A673 (cell line): ENCODE results near the gene TAX1BP3. TPM values are rescaled to one million over a fixed set of nuclear protein-coding genes. Genes with fewer than 3 reads are reported as not detected.

ENCODE experiments used
- BruUV-seq: library from RNA; stranded (reverse); fragments of 400-500 nt; replicated peaks from 2 replicates; lab custom pipeline; 2021; lab: Mats Ljungman, UMichigan
- CTCF ChIA-PET: fragments of 300-600 bp; sonication (Branson Sonifier 250); formaldehyde crosslinking; loops from one replicate; lab custom pipeline; 2022; ENCODE audit warnings: antibody characterized with exemption; lab: Charles Lee
- POLR2A ChIA-PET: fragments of 300-600 bp; sonication (Branson Sonifier 250); formaldehyde crosslinking; loops from one replicate; lab custom pipeline; 2022; ENCODE audit warnings: antibody characterized with exemption; ENCODE audit not compliant: low non-redundant PET; lab: Charles Lee
- DNase-seq: peaks from one replicate; pipeline ENCODE4 v3.0.0-alpha.2; 2015; ENCODE audit warnings: low spot score
- H3K27ac ChIP-seq: fragments of 200-600 bp; sonication (generic); 2 replicates; pipeline ENCODE4 v1.5.1; 2016; ENCODE audit warnings: mixed run types, low read depth, mild to moderate bottlenecking, mixed read lengths, antibody characterized with exemption, low read length; ENCODE audit not compliant: poor library complexity, severe bottlenecking
- H3K27me3 ChIP-seq: fragments of 200-600 bp; sonication (generic); replicated peaks from 2 replicates; pipeline ENCODE4 v1.6.1; 2017; ENCODE audit warnings: mixed run types, low read depth, mild to moderate bottlenecking, mixed read lengths, antibody characterized with exemption, low read length; ENCODE audit not compliant: insufficient read depth, poor library complexity
- H3K36me3 ChIP-seq: fragments of 200-600 bp; sonication (generic); 2 replicates; pipeline ENCODE4 v1.6.1; 2016; ENCODE audit warnings: mixed run types, mild to moderate bottlenecking, mixed read lengths, antibody characterized with exemption, low read length; ENCODE audit not compliant: insufficient read depth, poor library complexity, severe bottlenecking
- H3K4me1 ChIP-seq: fragments of 200-600 bp; sonication (generic); 2 replicates; pipeline ENCODE4 v1.6.1; 2017; ENCODE audit warnings: mixed run types, mild to moderate bottlenecking, mixed read lengths, antibody characterized with exemption, low read length; ENCODE audit not compliant: insufficient read depth, poor library complexity, severe bottlenecking
- H3K4me3 ChIP-seq: fragments of 200-600 bp; sonication (generic); 2 replicates; pipeline ENCODE4 v1.5.1; 2016; ENCODE audit warnings: low read depth, mixed run types, mild to moderate bottlenecking, mixed read lengths, low read length; ENCODE audit not compliant: poor library complexity, severe bottlenecking
- H3K9me3 ChIP-seq: fragments of 200-600 bp; sonication (generic); 2 replicates; pipeline ENCODE4 v1.6.1; 2016; ENCODE audit warnings: mixed run types, low read depth, mild to moderate bottlenecking, mixed read lengths, antibody characterized with exemption, low read length; ENCODE audit not compliant: poor library complexity, severe bottlenecking
- EZH2 ChIP-seq: fragments of 200-600 bp; sonication (generic); IDR thresholded peaks from 2 replicates; pipeline ENCODE4 v1.6.1; 2017; ENCODE audit warnings: borderline replicate concordance, low read depth, mild to moderate bottlenecking, mixed read lengths, antibody characterized with exemption, low read length; ENCODE audit not compliant: poor library complexity, severe bottlenecking
- intact Hi-C: fragments of 100-400 bp; cut with micrococcal nuclease; formaldehyde crosslinking; loops from one replicate; pipeline ENCODE4 v1.10.0; 2022; ENCODE audit not compliant: unreplicated experiment
- total RNA-seq: library from RNA; stranded (reverse); gene quantifications from 2 replicates; pipeline ENCODE4 v1.2.3, GENCODE V29; 2021
- TF ChIP-seq, protein P1 (sequence below): fragments of 300-800, 200-600 bp; sonication (generic); conservative IDR thresholded peaks from 2 replicates; pipeline ENCODE4 v1.5.1; 2017; ENCODE audit warnings: low read depth, mild to moderate bottlenecking, antibody characterized with exemption, low read length, moderate library complexity, mixed read lengths

Gene TAX1BP3
- total RNA-seq, 1 experiment from 2014 or later = 92.5 TPM

- ChIA-PET CTCF (interaction anchor here (0.8 kb wide), 1 partner anchor 9 kb away, joined by 3 read pairs; no protein-coding TSS in a partner anchor), POLR2A (no interaction called here)
- TF ChIP-seq, protein P1, sequence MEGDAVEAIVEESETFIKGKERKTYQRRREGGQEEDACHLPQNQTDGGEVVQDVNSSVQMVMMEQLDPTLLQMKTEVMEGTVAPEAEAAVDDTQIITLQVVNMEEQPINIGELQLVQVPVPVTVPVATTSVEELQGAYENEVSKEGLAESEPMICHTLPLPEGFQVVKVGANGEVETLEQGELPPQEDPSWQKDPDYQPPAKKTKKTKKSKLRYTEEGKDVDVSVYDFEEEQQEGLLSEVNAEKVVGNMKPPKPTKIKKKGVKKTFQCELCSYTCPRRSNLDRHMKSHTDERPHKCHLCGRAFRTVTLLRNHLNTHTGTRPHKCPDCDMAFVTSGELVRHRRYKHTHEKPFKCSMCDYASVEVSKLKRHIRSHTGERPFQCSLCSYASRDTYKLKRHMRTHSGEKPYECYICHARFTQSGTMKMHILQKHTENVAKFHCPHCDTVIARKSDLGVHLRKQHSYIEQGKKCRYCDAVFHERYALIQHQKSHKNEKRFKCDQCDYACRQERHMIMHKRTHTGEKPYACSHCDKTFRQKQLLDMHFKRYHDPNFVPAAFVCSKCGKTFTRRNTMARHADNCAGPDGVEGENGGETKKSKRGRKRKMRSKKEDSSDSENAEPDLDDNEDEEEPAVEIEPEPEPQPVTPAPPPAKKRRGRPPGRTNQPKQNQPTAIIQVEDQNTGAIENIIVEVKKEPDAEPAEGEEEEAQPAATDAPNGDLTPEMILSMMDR = no peak
- TF ChIP-seq EZH2 = no peak
- no peaks in the 10 kb centered on the region for H3K9me3 ChIP-seq
- no peak overlapping the region for H3K4me3 ChIP-seq
- no peak for DNase-seq
- no peaks in the 10 kb centered on the region for H3K36me3 ChIP-seq
- no peaks in the 10 kb centered on the region for H3K4me1 ChIP-seq
- H3K27me3 ChIP-seq = peaks cover 7% of the 10 kb centered on the region
- intact Hi-C loops = no loop called here
- no peak overlapping the region for H3K27ac ChIP-seq
- BruUV-seq = no TSS peak
These were observed 13.7 kb upstream of the TAX1BP3 start for GRCh38 chr17:3682033-3682432.

GRCh38 chr17:3681565-3681964, 13.2 kb upstream of the TAX1BP3 start:
- Histone ChIP-seq H3K27ac (no peak overlapping the region), H3K9me3 (no peaks in the 10 kb centered on the region), H3K4me1 (no peaks in the 10 kb centered on the region), H3K36me3 (no peaks in the 10 kb centered on the region), H3K27me3 (peaks cover 7% of the 10 kb centered on the region), H3K4me3 (no peak overlapping the region)
- CTCF ChIA-PET = interaction anchor here (0.7 kb wide), 1 partner anchor 338 kb away, joined by 8 read pairs; no protein-coding TSS in a partner anchor
- POLR2A ChIA-PET = no interaction called here
- no TSS peak for BruUV-seq
- DNase-seq = no peak
- intact Hi-C loops = no loop called here
- no peak for TF ChIP-seq EZH2
- TF ChIP-seq, protein P1 = no peak

DNA sequence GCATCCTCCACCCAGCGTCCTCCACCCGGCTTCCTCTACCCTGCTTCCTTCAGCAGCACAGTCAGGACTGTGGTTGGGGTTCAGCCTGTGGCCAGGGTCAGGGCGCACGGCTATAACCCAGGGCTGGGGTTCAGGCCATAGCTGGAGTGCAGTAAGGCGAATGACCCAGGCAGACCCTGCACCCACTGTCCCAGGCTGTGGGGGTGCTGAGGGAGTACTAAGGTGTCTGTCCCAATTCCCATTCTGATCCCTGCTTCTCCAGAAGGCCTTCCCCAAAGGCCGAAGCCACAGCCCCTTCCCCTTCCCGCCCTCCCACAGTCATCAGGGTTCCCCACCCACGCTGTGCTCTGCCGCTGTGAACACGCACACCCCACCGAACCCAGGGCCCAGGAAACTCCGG, 12.7 kb upstream of the TAX1BP3 start:
- BruUV-seq = no TSS peak
- TF ChIP-seq, protein P1 = no peak
- no peak for TF ChIP-seq EZH2
- Histone ChIP-seq H3K27ac (no peak overlapping the region), H3K36me3 (no peaks in the 10 kb centered on the region), H3K4me1 (no peaks in the 10 kb centered on the region), H3K4me3 (no peak overlapping the region), H3K9me3 (no peaks in the 10 kb centered on the region), H3K27me3 (peaks cover 7% of the 10 kb centered on the region)
- CTCF ChIA-PET = interaction anchor here (0.7 kb wide), 1 partner anchor 339 kb away, joined by 8 read pairs; no protein-coding TSS in a partner anchor
- POLR2A ChIA-PET = no interaction called here
- intact Hi-C loops = no loop called here
- no peak for DNase-seq
